Measurements from ENCODE around the gene ABHD17C.

Gene ABHD17C

DNA sequence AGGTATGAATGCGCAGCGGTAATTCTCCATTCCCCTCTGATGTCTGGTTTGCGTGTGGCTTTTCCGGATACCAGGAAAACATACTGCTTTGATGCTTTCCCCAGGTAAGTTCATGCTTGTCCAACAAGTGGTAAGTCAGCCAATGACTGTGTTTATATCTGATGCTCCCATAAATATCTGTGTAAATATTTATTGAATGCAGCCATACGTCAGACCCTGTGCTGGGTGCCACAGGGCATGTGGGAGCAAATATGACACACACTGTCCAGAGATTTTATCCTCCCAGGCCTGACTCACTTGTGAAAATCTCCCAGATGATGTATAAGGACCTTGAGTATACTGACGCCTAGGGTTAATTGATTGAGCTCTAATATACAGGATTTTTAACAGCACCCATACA lies 54.5 kb downstream of the ABHD17C start:
- Histone ChIP-seq H3K36me3 (ENCODE audit: insufficient read depth, low read length) (no peaks in the 10 kb centered on the region), H3K9me3 (ENCODE audit: insufficient read depth, low read depth, low read length) (no peaks in the 10 kb centered on the region), H4K20me1 (ENCODE audit: insufficient read depth, low read length, poor library complexity, severe bottlenecking) (no peaks in the 10 kb centered on the region), H3K4me3 (ENCODE audit: low read length, poor library complexity, severe bottlenecking) (no peak overlapping the region), H3K4me1 (ENCODE audit: insufficient read depth, low read length, poor library complexity, severe bottlenecking) (no peaks in the 10 kb centered on the region), H3K79me2 (ENCODE audit: insufficient read depth, low read length) (no peaks in the 10 kb centered on the region), H3K9me2 (replicated peaks; ENCODE audit: low read depth, low read length) (no peaks in the 10 kb centered on the region), H2AFZ (ENCODE audit: low read length) (no peak overlapping the region), H3K4me2 (ENCODE audit: low read depth, low read length, poor library complexity, severe bottlenecking) (no peak overlapping the region), H3K9ac (ENCODE audit: low read depth, low read length, poor library complexity, severe bottlenecking) (no peak overlapping the region), H3F3A (ENCODE audit: low read depth) (no peaks in the 10 kb centered on the region), H3K27me3 (ENCODE audit: insufficient read depth, low read length, poor library complexity, severe bottlenecking) (no peaks in the 10 kb centered on the region)
- no peak for TF ChIP-seq EZH2phosphoT487 (IDR thresholded peaks at IDR 0.05; ENCODE audit: borderline replicate concordance)
- TF ChIP-seq, protein P1, sequence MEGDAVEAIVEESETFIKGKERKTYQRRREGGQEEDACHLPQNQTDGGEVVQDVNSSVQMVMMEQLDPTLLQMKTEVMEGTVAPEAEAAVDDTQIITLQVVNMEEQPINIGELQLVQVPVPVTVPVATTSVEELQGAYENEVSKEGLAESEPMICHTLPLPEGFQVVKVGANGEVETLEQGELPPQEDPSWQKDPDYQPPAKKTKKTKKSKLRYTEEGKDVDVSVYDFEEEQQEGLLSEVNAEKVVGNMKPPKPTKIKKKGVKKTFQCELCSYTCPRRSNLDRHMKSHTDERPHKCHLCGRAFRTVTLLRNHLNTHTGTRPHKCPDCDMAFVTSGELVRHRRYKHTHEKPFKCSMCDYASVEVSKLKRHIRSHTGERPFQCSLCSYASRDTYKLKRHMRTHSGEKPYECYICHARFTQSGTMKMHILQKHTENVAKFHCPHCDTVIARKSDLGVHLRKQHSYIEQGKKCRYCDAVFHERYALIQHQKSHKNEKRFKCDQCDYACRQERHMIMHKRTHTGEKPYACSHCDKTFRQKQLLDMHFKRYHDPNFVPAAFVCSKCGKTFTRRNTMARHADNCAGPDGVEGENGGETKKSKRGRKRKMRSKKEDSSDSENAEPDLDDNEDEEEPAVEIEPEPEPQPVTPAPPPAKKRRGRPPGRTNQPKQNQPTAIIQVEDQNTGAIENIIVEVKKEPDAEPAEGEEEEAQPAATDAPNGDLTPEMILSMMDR (conservative IDR thresholded peaks at IDR 0.05; ENCODE audit: low read length) = no peak

DNA sequence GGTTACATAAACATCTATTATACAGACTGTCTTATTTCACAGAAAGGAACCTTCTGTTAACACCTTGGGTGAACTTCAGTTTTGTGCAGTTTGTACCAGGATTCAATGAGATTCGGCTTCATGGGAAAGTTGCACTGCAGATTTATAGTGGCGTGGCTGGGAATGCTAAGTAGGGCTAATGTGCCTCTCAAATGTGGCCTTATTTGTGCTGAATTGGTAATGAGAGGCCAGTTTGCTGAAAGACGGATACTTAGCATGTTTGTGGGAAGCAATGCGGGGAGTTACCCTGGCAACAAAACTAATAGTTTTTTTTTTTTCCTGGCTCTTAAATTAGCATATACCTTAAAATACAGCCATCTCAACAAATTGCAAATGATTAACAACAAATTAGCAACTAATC lies 55.5 kb downstream of the ABHD17C start:
- no peak for TF ChIP-seq EZH2phosphoT487 (IDR thresholded peaks at IDR 0.05; ENCODE audit: borderline replicate concordance)
- TF ChIP-seq, protein P1 (conservative IDR thresholded peaks at IDR 0.05; ENCODE audit: low read length) = no peak
- Histone ChIP-seq H3K27me3 (ENCODE audit: insufficient read depth, low read length, poor library complexity, severe bottlenecking) (no peaks in the 10 kb centered on the region), H3K4me1 (ENCODE audit: insufficient read depth, low read length, poor library complexity, severe bottlenecking) (no peaks in the 10 kb centered on the region), H3K9me2 (replicated peaks; ENCODE audit: low read depth, low read length) (no peaks in the 10 kb centered on the region), H3K9me3 (ENCODE audit: insufficient read depth, low read depth, low read length) (no peaks in the 10 kb centered on the region), H3K4me3 (ENCODE audit: low read length, poor library complexity, severe bottlenecking) (no peak overlapping the region), H4K20me1 (ENCODE audit: insufficient read depth, low read length, poor library complexity, severe bottlenecking) (no peaks in the 10 kb centered on the region), H3K9ac (ENCODE audit: low read depth, low read length, poor library complexity, severe bottlenecking) (no peak overlapping the region), H3K36me3 (ENCODE audit: insufficient read depth, low read length) (no peaks in the 10 kb centered on the region), H3K79me2 (ENCODE audit: insufficient read depth, low read length) (no peaks in the 10 kb centered on the region), H2AFZ (ENCODE audit: low read length) (no peak overlapping the region), H3K4me2 (ENCODE audit: low read depth, low read length, poor library complexity, severe bottlenecking) (no peak overlapping the region), H3F3A (ENCODE audit: low read depth) (no peaks in the 10 kb centered on the region)

GRCh38 chr15:80752204-80752603 lies 57.1 kb downstream of the ABHD17C start:
- no peak overlapping the region for H2AFZ ChIP-seq (ENCODE audit: low read length)
- H3K36me3 ChIP-seq (ENCODE audit: insufficient read depth, low read length) = no peaks in the 10 kb centered on the region
- H3K79me2 ChIP-seq (ENCODE audit: insufficient read depth, low read length) = no peaks in the 10 kb centered on the region
- no peaks in the 10 kb centered on the region for H3K27me3 ChIP-seq (ENCODE audit: insufficient read depth, low read length, poor library complexity, severe bottlenecking)
- no peaks in the 10 kb centered on the region for H3F3A ChIP-seq (ENCODE audit: low read depth)
- no peaks in the 10 kb centered on the region for H3K9me3 ChIP-seq (ENCODE audit: insufficient read depth, low read depth, low read length)
- no peak overlapping the region for H3K4me3 ChIP-seq (ENCODE audit: low read length, poor library complexity, severe bottlenecking)
- H3K9me2 ChIP-seq (replicated peaks; ENCODE audit: low read depth, low read length) = no peaks in the 10 kb centered on the region
- no peak overlapping the region for H3K4me2 ChIP-seq (ENCODE audit: low read depth, low read length, poor library complexity, severe bottlenecking)
- no peaks in the 10 kb centered on the region for H4K20me1 ChIP-seq (ENCODE audit: insufficient read depth, low read length, poor library complexity, severe bottlenecking)
- H3K4me1 ChIP-seq (ENCODE audit: insufficient read depth, low read length, poor library complexity, severe bottlenecking) = no peaks in the 10 kb centered on the region
- H3K9ac ChIP-seq (ENCODE audit: low read depth, low read length, poor library complexity, severe bottlenecking) = no peak overlapping the region
- no peak for TF ChIP-seq EZH2phosphoT487 (IDR thresholded peaks at IDR 0.05; ENCODE audit: borderline replicate concordance)
- TF ChIP-seq, protein P1 (conservative IDR thresholded peaks at IDR 0.05; ENCODE audit: low read length) = no peak
